Colonic mucosa (tissue), 4 donors: ENCODE measurements around the gene MRPL37. TPM values are rescaled to one million over a fixed set of nuclear protein-coding genes. Genes with fewer than 3 reads are reported as not detected.

Source experiments
- DNase-seq: peaks from one replicate; pipeline ENCODE4 v3.0.0-alpha.2; 2020
- H3K27ac ChIP-seq: fragments of 200-600 bp; one replicate; pipeline ENCODE4 v1.8.0; 2021
- H3K27me3 ChIP-seq: fragments of 200-600 bp; one replicate; pipeline ENCODE4 v1.8.0; 2021
- H3K36me3 ChIP-seq: fragments of 200-600 bp; one replicate; pipeline ENCODE4 v1.8.0; 2021
- H3K4me1 ChIP-seq: fragments of 200-600 bp; one replicate; pipeline ENCODE4 v1.8.0; 2021; ENCODE audit warnings: mild to moderate bottlenecking
- H3K4me3 ChIP-seq: fragments of 200-600 bp; one replicate; pipeline ENCODE4 v1.8.0; 2021
- H3K9ac ChIP-seq, 2 donors: one replicate each; pipeline ENCODE4 v1.7.0; 2013; ENCODE audit warnings: control low read depth in 2 of 2, low read depth in 2 of 2, low read length in 2 of 2
- H3K9me3 ChIP-seq: fragments of 200-600 bp; one replicate; pipeline ENCODE4 v1.8.0; 2021
- intact Hi-C: fragments of 100-400 bp; cut with DNase I; formaldehyde crosslinking; loops from one replicate; pipeline ENCODE4 v1.14.1; 2022
- total RNA-seq, 2 donors: library from RNA; stranded (reverse); fragmentation: NEBNext Ultra II Directional in 1 of 2; extraction: Animal tissue kit (Norgen Biotek cat#: 25700) in 1 of 2; gene quantifications; one replicate each; pipeline ENCODE4 v1.2.1, GENCODE V29; 2021
- TF ChIP-seq, protein P1 (sequence below): fragments of 200-600 bp; IDR thresholded peaks from one replicate; pipeline ENCODE4 v1.8.0; 2022; ENCODE audit warnings: antibody characterized with exemption, mild to moderate bottlenecking
- donor health status: healthy.
- donor health status: DM: no; HTN: no; CAD: no.
- donor health status: DM: no; HTN: no; CAD: no.

The MRPL37 gene
- total RNA-seq, 2 donors from 2014 or later = 76.7 to 157 TPM

DNA sequence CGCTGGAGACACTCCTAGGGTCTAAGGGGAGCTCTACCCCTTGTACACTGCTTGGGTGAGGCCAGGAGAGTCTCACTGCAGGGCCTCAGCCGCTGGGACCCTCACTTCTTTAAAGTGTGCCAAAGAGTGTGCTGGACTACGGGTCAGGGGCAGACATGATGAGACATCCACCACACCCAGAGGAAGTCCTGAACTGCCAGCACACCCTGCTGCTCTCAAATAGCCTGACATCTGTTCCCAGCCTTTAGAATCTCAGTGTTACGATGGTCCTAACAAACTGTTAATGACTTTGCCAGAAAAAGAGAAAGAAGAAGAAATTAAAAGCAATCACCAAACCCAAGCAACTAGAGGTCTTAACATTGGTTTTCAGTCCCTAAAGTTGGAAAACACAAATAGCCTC, 49.0 kb downstream of the MRPL37 start:
- Histone ChIP-seq H3K27me3 (no peaks in the 10 kb centered on the region), H3K4me3 (no peak overlapping the region), H3K36me3 (no peaks in the 10 kb centered on the region), H3K9ac (no peak overlapping the region), H3K9me3 (no peaks in the 10 kb centered on the region), H3K4me1 (no peaks in the 10 kb centered on the region), H3K27ac (no peak overlapping the region)
- DNase-seq = no peak
- TF ChIP-seq, protein P1, sequence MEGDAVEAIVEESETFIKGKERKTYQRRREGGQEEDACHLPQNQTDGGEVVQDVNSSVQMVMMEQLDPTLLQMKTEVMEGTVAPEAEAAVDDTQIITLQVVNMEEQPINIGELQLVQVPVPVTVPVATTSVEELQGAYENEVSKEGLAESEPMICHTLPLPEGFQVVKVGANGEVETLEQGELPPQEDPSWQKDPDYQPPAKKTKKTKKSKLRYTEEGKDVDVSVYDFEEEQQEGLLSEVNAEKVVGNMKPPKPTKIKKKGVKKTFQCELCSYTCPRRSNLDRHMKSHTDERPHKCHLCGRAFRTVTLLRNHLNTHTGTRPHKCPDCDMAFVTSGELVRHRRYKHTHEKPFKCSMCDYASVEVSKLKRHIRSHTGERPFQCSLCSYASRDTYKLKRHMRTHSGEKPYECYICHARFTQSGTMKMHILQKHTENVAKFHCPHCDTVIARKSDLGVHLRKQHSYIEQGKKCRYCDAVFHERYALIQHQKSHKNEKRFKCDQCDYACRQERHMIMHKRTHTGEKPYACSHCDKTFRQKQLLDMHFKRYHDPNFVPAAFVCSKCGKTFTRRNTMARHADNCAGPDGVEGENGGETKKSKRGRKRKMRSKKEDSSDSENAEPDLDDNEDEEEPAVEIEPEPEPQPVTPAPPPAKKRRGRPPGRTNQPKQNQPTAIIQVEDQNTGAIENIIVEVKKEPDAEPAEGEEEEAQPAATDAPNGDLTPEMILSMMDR = no peak
- intact Hi-C loops = no loop called here

DNA sequence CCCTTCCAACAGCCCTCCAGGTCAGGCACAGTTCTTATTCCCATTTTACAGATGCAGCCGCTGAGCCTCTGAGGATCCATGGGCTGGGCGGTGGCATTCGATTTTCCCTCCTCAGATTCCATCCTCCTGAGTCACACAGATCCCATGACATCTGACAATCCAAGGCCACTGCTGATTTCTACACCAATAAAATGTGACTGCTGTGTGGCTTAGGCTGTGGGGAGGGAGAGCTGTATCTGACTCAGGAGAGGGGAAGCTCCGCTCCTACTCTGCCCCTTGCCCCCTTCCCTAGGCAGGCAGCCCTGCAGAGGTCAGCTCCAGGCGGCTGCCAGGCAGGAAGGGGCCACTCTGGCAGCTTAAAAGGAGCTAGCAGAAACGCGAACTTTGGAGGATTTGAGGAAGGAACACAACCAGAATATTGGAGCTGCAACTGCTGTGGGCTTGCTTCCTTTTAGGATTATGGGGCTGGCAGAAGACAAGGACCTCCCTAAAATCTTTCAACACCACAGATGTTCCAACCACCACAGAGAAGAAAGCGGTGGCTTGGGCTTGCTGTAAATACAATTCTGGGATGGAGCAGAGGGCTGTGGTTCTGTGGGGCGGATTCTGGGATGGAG, 50.0 kb downstream of the MRPL37 start:
- Histone ChIP-seq H3K4me3 (no peak overlapping the region), H3K27ac (no peak overlapping the region), H3K36me3 (no peaks in the 10 kb centered on the region), H3K27me3 (no peaks in the 10 kb centered on the region), H3K9me3 (no peaks in the 10 kb centered on the region), H3K4me1 (no peaks in the 10 kb centered on the region), H3K9ac (no peak overlapping the region)
- intact Hi-C loops = no loop called here
- TF ChIP-seq, protein P1 = no peak
- no peak for DNase-seq

- TF ChIP-seq, protein P1 = no peak
- Histone ChIP-seq H3K9me3 (no peaks in the 10 kb centered on the region), H3K4me1 (no peaks in the 10 kb centered on the region), H3K27me3 (no peaks in the 10 kb centered on the region), H3K36me3 (no peaks in the 10 kb centered on the region), H3K9ac (no peak overlapping the region), H3K4me3 (no peak overlapping the region), H3K27ac (no peak overlapping the region)
- DNase-seq = no peak
- intact Hi-C loops = no loop called here
Observed at GRCh38 chr1:54250670-54251069, 50.7 kb downstream of the MRPL37 start.

DNA sequence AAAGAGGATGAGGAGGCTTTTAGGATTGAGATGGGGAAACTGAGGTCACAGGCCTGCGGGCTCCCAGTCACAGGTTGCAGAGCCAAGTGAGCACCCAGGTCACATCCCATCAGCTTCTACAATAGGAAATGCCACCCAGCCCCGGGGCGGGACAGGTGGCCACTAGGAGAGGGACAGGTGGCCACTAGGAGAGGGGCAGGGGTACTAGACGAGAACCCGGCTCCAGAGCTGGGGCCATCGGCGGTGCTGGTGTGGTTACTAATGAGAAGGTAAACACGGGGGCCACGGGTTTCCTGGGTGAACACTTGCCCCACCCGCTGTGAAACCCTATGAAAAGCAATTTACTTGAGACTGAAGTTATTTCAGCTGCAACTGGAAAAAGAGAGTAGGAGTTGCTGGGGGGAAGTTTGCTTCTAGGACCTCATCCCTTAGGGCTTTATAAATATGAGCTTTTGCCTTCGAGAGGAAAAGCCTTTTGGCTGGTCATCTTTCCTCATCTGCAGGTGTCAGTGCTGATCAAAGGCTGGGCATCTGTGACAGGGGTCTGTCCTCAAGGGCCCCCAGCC, 52.5 kb downstream of the MRPL37 start:
- TF ChIP-seq, protein P1 = no peak
- Histone ChIP-seq H3K27me3 (no peaks in the 10 kb centered on the region), H3K36me3 (no peaks in the 10 kb centered on the region), H3K4me3 (no peak overlapping the region), H3K27ac (no peak overlapping the region), H3K9me3 (no peaks in the 10 kb centered on the region), H3K9ac (no peak overlapping the region), H3K4me1 (no peaks in the 10 kb centered on the region)
- DNase-seq = no peak
- intact Hi-C loops = no loop called here

DNA sequence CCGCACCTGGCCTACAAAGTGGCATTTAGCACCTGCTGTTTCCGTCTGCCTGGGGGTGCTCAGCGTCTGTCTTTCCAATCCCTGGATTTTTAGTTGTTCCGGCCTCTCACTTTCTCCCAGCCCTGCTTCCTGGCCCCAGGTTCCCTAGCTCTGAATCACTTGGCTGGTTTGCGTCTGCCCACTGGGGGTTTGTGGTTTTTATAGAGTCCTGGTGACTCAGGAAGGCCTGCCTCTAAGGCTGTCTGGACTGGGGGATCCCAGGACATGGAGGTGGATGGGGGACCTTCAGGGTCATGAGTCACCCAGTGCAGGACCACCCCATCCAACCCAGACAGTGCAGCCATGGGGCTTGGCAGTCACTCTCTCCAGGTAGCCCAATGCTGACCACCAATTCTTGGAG, 53.5 kb downstream of the MRPL37 start:
- intact Hi-C loops = no loop called here
- DNase-seq = no peak

More for the DNA sequence above, 53.5 kb downstream of the MRPL37 start:
- no peak overlapping the region for H3K27ac ChIP-seq
- H3K9ac ChIP-seq = peak overlapping the region in 1 of 2 donors; percentile 9
- H3K36me3 ChIP-seq = no peaks in the 10 kb centered on the region
- H3K4me1 ChIP-seq = no peaks in the 10 kb centered on the region
- no peaks in the 10 kb centered on the region for H3K9me3 ChIP-seq
- H3K27me3 ChIP-seq = no peaks in the 10 kb centered on the region
- TF ChIP-seq, protein P1 = no peak
- no peak overlapping the region for H3K4me3 ChIP-seq
